Prostate gland (tissue), 1 donor: ENCODE results near the gene ODAD3.

ENCODE experiments used
- POLR2A ChIP-seq: fragments of 450-650 bp; IDR thresholded peaks from one replicate; pipeline ENCODE4 v1.6.1; 2016; ENCODE audit warnings: antibody characterized with exemption, mild to moderate bottlenecking
- POLR2AphosphoS5 ChIP-seq: sonication (generic); formaldehyde crosslinking; IDR thresholded peaks from one replicate; pipeline ENCODE4 v1.6.1; 2017; ENCODE audit warnings: antibody characterized with exemption

DNA sequence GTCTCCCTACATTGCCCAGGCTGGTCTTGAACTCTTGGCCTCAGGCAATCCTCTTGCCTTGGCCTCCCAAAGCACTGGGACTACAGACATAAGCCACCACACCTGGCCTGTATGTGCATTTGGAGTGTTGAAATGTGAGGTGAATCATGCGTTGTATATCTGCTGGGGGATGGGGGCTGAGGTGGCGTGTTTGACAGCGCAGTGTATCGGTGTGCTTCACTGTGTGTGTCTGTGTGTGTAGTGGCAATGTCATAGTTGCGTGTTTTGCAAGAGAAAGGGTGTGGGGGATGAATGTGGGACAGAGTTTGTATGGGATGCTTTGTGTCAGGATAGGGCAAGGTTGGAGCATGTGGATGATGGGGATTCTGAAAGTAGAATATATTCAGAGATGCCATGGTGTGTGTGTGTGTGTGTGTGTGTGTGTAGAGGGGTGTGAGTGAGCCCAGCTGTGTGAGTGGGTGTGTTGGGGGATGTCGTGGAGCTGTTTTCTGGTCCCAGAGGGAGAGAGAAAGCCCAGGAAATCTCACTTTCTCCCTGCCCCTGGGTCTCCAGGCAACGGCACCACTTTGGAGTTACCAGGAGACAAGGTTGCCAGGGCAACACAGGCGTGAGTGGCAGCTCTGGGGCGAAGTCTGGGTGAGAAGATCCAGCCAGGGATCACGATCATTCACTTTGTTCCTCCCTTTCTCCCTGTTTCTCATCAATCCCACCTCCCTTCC is 61.6 kb downstream of the ODAD3 start:
- TF ChIP-seq POLR2A, result no peak
- TF ChIP-seq POLR2AphosphoS5, result no peak
